Left lobe of liver (tissue), 2 donors: ENCODE data around the gene CHID1. TPM values are rescaled to one million over a fixed set of nuclear protein-coding genes. Genes with fewer than 3 reads are reported as not detected.

Source experiments
- ATAC-seq: fragments of 200-7000 bp; cut with Tn5 transposase; one replicate; pipeline ENCODE4 v1.9.1; 2020; ENCODE audit warnings: mild to moderate bottlenecking, moderate library complexity
- DNase-seq: peaks from one replicate; pipeline ENCODE4 v3.0.0-alpha.2; 2020; ENCODE audit warnings: low spot score
- total RNA-seq: library from RNA; stranded (reverse); gene quantifications from one replicate; pipeline ENCODE4 v1.2.1, GENCODE V29; 2021
- donor health status: DM: no; HTN: no; CAD: no; lungs with moderate emphysema.
- donor health status: DM: no; HTN: yes; CAD: no.

Gene CHID1
- total RNA-seq, 1 donor from 2014 or later, result 146 TPM

DNA sequence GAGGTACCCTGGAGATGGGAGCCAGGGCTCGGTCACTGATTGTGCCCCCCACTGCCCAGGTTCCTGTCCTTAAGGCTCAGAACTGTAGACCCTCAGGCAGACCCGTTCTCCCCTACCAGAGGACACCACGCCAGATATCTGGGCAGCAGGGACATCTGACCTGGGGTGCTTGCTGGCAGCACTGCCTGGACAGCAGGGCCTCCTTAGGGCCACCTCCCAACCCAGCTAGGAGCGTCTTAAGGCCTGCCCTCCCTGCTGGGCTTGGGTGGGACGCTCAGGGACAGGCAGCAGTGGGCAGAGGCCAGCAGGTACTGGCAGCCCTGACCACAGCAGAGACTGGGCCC, 71.4 kb downstream of the CHID1 start:
- ATAC-seq (no peak), DNase-seq (no peak)

DNA sequence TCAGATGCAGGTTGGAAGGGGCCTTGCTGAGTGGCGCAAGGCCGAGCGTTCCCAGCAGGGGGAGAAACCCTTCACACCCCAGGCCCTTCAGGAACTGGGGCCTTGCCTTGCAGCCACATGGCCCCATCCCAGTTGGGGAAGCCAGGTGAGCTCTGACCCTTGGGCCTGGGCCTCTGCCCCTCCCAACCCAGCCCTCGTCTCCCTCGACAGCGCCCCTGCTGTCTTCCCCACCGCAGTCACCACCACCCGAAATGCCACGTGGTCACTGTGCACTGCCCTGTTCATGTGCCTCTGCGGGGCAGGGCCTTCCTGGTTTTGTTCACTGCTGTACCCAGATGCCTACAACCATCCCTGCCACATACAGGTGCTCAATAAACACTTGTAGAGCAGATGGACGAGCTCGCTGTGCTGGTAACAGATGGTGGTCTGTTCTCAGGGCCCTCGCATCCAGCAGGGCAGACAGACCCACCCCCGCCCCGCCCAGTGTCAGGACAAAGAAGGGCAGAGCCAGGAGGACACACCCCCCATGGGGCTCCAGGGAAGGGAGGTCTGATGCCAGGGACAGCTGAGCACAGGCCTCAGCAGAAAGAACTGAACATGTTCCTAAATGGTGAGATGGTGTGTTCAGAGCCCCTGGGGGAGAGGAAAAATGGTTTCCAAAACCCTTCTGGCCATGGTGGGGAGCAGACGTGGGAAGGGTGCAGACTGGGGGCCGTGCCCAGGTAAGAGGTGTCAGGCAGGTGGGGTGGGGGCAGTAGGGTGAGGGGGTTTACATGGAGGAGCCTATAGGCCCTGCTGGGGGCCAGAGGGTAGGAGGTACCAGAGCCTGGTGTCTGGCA, 72.0 kb downstream of the CHID1 start:
- no peak for DNase-seq
- ATAC-seq, result no peak

DNA sequence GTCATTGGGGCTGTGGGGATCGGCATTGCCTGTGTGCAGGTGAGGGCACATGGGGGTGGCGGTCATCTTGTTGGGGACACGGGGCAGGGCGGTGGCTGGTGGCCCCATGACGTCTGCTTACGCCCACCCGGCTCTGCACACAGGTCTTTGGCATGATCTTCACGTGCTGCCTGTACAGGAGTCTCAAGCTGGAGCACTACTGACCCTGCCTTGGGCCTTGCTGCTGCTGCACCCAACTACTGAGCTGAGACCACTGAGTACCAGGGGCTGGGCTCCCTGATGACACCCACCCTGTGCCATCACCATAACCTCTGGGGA, 72.7 kb downstream of the CHID1 start:
- no peak for DNase-seq
- ATAC-seq, result no peak

DNA sequence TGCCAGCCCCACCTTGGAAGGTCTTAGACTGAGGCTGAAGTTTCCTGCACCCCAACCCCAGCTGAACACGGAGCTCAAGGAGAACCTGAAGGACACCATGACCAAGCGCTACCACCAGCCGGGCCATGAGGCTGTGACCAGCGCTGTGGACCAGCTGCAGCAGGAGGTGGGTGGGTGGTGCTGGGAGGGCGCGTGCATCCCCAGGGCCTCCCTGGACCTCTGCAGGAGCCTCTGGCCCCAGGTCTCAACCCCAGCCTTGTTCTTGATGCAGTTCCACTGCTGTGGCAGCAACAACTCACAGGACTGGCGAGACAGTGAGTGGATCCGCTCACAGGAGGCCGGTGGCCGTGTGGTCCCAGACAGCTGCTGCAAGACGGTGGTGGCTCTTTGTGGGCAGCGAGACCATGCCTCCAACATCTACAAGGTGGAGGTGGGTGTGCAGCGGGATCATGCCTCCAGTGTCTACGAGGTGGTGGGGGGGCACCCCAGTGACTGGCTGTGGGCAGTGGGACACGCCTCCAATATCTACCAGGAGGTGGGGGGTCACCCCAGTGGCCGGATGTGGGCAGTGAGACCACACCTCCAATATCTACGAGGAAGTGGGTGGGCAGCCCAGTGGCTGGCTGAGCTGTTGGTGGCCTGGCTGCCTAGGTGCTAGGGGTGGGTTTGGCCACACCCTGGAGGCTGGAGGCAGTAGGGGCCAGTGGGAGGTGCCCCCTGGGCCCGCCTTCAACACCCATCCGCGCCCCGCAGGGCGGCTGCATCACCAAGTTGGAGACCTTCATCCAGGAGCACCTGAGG, 73.2 kb downstream of the CHID1 start:
- no peak for DNase-seq
- ATAC-seq, result no peak

DNA sequence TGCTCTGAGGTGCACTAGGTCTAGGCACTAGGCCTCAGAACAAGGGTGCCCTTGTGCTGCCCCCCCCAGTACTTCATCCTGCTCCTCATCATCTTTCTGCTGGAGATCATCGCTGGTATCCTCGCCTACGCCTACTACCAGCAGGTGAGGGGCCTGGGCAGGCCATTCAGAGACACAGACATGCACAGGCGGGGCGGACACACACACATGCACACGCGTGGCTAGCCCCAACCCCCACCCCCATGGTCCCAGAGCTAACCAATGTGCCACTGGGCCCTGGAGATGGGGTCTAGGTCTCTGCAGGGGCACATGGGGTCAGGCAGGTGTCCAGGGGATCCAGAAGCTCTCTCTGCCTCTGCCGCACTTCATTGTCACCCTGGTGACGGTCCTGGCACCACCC, 73.9 kb downstream of the CHID1 start:
- DNase-seq (no peak), ATAC-seq (no peak)

DNA sequence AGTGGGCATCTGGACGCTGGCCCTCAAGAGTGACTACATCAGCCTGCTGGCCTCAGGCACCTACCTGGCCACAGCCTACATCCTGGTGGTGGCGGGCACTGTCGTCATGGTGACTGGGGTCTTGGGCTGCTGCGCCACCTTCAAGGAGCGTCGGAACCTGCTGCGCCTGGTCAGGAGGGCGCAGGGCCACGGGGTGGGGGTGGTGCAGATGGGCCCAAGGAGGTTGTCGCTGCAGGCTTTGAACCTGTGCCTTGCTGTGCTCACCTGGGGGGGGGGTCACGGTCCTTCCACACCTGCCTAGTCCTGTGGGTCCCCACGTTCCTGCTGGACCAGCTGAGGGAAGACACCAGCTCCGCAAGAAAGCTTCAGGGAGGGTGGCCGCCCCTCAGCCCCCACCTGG, 74.3 kb downstream of the CHID1 start:
- DNase-seq, result no peak
- no peak for ATAC-seq

DNA sequence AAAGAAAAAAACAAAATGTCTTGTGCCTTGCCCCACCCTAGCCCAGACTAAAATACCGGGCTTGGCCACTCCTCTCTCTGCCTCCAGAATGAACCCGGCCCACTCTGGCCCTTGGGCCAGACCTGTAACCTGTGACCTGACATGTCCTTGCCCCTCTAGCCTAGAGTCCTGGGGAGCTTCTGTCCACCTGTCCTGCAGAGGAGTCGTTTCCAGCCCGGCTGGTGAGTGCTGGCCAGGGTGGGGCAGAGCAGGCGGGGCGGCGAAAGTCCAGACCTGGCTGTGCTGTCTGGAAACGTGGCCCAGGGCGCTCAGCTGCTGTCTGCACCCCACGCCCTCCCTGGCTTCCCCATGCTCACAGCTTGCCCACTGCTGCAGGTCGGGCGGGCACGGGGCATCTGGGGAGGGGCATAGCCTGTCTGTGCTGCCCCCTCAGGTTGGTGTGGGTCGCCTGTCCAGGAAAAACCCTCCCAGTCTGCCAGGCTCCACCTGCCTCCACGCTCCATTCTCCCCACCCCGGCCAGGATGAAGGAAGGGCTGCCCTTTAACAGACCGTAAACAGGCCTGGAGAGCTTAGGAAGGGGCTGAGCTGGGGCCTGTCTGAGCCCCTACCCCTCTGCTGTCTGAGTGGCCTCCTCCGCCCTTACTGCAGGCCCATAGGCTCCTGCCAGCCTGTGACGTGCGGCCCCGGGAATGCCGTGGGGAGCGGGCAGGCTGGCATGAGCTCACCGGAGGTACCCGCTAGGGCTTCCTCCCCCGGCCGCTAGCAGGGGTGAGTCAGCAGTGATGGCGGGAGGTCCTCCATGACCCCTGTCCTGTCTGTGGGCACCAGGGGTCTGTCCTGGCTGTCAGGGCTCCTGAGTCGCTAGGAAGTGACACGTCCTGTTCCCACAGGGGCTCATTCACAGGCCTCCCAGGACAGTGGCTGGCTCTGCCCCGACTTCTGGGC, 76.0 kb downstream of the CHID1 start:
- ATAC-seq, result peak; percentile 65
- peak; percentile 92 for DNase-seq

DNA sequence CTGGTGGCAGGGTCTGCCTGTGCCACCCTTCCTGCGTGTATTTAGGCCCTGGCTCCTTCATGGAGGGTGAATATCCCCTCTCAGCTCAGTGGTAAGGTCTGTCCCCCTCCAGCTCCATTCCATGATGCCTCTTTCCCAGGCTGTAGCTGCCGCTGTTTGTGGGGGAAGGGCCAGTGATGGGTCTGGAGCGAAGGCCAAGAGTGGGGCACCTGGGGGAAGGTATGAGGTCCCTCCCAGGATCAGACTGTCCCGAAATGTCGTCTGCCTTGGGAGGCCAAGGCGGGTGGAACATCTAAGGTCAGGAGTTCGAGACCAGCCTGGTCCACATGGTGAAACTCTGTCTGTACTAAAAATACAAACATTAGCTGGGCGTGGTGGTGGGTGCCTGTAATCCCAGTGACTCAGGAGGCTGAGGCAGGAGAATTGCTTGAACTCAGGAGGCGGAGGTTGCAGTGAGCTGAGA, 76.7 kb downstream of the CHID1 start:
- no peak for DNase-seq

DNA sequence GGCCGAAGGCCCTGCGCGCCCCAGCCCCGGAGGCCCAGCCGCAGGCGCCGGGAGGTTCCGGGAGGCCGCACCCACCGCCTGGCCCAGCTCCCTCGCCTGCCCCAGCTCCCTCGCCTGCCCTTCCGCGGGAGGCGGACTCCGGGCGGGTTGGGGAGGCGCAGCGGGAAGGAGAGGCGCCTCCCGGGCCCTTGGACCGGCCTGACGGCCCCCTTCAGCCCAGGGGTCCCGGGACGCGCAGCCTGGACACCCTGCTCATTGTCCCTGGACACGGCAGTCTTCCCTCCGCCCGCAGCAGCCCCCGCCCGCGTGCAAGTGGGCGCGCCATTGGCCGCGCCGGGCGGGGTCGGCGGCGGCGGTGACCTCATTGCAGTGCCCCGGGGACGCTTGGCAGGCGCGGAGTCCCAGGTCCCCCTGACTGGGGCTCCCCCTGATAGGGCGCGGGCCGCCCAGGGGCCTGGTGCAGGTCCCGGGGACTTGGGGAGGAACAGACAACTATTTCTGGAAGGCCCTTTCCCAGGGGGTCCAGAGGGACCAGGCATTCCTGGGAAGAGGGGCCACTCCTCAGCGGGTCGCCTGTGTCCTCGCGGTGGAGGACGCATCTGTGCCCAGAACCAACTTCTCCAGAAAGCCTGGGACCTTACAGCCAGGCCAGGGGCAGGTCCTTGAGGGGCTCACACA, 77.4 kb downstream of the CHID1 start:
- peak; percentile 67 for DNase-seq
- peak; percentile 15 for ATAC-seq

More for the DNA sequence above, 76.7 kb downstream of the CHID1 start:
- ATAC-seq, result no peak

DNA sequence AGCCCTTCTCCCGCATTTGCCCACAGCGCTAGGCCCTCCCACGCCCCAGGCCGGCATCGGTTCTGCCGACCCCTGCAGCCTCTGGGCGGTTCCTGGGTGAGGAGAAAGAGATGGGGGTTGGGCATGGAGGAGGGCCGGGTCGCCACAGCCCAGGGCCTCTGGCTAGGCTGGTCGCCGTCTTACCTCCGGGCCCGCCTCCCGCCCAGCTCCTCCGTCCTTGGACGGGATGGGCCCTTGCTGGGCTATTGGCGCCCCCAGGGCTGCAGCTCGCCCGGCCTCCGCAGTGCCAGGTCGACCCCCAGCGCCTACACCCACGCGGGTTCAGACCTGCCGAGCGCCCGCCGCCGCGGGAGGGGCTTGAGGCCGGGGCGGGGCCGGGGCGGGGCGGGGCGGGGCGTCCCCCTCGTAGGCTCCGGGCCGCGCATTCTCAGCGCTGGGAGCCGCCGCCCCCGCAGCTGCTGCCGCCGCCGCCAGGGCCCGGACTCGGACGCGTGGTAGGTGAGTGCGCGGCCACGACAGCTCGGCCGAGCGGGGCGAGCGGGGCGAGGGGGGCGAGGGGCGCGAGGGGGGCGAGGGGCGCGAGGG, 78.0 kb downstream of the CHID1 start, which contains the start of gene CD151:
Gene CD151, plus strand, starts transcription at position 424 of the 585 bp plus-strand sequence. CDS start 3,118 bp downstream, outside the sequence.
- ATAC-seq, result peak; percentile 43

DNA sequence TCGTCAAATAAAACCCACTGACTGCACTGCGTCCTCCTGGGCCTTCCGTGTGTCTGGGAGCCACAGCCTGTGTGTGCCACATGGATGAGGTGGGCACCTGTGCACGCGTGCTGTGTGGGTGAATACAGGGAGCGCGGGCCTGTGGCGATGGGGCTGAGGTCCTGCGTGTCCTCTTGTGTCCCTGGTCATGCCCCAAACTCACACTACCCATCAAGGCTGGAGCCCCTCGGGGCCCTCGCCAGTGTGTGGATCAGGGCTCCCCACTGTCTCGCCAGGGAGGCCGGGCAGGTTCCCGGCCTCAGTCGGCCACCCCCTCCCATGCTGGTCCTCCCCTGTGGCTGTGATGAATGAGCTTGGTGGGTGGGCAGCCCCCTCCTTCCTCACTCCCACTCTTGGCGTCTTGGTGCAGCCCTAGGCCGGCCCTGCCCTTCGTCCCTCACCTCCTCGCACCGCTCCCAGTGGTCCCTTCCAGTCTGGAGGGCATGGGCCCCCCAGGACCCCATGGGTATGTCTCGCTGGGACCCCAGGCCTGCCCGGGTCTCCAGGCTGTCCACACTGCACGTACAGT, 78.6 kb downstream of the CHID1 start:
- ATAC-seq (no peak), DNase-seq (no peak)

More for the DNA sequence above, 78.0 kb downstream of the CHID1 start, which contains the start of gene CD151:
- DNase-seq, result no peak

DNA sequence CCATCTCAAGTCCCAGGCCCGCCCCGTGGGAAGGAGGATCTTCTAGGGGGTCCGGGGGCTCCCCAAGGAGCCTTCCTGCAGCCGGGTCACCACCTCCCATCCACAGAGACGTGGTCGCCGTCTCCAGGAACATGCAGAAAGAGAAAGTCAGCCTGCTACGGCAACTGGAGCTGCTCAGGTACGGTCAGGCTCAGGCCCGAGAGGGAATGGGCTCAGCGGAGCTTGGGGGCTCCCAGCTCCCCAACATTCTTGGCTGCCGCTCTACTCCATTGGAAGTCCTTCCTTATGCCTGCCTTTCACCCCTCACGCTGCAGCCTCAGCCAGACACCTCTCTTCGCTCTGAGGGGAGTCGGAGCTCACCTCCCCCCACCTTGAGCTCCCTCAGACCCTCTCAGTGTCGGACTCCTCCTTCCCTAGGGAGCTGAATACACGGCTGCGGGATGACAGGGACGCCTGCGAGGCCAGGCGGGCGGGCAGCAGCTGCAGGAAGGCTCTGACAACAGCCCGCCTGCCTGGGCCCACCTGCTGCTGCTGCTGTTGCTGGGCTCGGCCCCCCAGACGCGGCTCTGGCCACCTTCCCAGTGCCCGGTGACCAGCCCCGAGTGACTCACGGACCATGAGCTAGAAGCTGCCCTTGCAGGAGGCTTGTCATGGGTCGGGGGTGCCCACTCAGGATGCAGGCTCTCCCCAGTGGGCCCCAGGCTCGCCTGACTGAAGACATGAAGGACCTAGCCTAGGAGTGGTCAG, 79.3 kb downstream of the CHID1 start:
- ATAC-seq, result no peak
- DNase-seq, result peak; percentile 53

DNA sequence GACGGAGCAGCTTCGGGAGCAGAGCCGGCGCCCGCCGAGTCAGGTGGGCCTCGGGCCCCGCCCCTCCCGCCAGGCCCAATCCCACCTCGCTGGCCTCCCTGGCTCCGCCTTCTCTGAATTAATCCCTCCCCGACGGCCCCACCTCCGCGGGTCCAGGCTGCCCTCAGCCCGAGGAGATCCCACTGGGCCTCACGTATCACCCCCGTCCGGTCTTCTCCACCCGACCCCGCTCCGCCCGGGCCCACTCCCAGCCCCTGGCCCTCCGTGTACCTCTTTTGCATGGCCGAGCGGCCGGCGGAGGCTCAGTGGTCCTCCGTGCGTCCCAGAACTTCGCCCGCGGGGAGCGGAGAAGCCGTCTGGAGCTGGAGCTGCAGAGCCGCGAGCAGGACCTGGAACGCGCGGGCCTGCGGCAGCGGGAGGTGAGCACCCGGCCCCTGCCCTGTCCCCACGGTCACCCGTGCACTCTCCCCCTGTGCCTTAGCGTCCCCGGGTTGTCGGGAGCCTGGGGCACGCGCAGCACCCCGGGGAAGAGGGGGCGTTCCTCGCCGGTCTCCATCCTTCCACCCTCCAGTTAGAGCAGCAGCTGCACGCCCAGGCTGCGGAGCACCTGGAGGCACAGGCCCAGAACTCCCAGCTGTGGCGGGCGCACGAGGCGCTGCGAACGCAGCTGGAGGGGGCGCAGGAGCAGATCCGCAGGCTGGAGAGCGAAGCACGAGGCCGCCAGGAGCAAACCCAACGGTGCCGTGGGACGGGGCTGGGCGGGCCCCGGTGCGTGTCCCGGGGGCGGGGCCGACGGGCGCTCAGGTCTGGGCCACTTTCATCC, 80.1 kb downstream of the CHID1 start:
- DNase-seq (peak; percentile 80), ATAC-seq (peak; percentile 44)

DNA sequence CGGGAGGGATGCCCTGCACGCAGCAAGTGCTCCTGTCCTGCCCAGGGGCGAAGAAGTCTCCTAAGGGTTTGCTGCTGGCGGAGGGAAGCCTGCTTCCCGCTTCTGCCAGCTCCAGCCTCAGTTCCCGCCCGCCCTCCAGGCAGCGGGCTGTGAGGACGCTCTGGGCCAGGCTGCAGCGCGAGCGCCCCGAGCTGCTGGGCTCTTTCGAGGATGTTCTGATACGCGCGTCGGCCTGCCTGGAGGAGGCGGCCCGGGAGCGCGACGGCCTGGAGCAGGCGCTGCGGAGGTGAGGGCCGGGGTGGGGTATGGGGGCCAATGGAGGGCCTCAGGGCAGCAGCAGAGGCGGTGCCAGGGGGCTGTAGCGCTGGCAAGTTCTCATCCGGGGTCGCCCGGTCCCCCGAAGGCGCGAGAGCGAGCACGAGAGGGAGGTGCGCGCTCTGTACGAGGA, 80.7 kb downstream of the CHID1 start:
- ATAC-seq (no peak), DNase-seq (no peak)

DNA sequence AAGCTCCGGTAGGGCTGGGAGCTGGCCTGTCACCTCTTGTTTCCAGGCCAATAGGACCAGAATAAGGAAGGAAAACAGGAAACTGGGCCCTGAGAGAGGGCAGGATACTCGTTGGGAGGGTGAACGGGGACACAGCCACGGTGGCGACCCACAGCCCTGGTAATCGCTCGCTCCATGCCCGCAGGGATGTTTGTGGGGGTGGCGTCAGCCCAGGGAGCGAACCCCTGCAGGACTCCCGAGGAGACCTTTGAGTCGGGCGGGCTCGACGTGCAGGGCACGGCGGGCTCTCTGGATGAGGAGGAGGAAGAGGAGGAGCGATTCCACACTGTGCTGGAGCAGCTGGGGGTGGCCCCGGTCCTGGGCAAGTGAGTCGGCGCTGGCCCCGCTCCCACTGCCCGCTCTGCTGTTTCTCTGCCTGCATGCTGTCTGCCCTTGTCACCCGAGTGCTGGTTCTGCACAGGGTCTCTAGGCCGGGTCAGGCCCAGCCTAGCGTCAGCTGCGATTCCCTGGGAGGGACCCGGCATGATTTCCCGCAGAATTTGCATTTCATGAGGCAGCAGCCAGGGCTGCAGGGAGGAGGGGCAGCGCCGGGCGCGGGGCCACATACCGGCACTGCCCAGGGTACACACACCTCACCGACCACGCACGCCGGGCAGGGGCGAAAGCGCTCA, 81.3 kb downstream of the CHID1 start:
- DNase-seq (peak; percentile 68), ATAC-seq (peak; percentile 4)

DNA sequence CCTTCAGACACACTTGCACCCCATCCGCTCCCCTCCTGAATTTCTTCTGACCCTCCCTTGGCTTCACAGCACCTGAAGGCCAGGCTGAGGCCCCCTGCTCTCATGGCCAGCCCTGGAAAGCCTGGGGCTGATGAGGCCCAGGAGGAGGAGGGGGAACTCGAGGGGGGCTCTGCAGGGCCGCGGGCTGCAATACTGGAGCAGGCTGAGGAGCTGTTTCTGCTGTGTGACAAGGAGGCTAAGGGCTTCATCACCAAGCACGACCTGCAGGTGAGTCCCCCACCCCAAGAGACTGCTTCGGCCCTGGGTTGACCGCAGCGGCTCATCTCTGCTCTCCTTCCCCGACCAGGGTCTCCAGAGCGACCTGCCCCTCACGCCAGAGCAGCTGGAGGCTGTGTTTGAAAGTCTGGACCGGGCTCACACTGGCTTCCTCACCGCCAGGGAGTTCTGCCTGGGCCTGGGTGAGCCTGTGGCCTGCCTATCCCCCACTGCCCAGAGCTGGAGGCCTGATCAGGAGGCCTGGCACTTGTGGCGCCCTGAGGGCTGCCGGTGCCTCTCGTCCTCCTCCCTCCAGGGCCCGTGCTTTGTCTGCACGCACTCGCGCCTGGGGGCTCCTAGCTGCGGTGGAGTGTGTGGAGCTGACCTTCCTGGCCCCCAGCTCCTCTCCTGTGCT, 82.0 kb downstream of the CHID1 start:
- ATAC-seq, result no peak
- DNase-seq, result no peak

DNA sequence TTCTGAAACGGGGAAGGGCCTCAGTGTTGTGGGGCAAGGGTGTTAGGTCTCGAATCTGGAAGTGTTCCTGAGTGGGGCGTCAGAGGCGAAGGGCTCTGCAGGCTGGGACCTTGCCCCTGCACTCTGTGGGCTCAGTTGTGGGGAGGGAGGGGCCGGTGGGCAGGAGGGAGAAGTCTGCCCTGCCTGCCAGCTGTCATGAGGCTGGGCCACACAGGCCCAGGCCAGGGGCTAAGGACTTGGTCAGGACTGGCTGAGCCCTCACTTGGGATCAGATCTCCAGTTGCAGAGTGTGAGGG, 82.8 kb downstream of the CHID1 start, which contains the start of gene CRACR2B:
Gene CRACR2B, plus strand, starts transcription at position 23 of the 296 bp plus-strand sequence. CDS start 689 bp downstream, outside the sequence.
- DNase-seq (no peak), ATAC-seq (no peak)
